CD14-positive monocyte (primary cell): ENCODE data around the gene FGGY. TPM values are rescaled to one million over a fixed set of nuclear protein-coding genes. Genes with fewer than 3 reads are reported as not detected.

Experiments used
- DNase-seq, 3 donors: peaks; one replicate each; pipeline ENCODE4 v3.0.0-alpha.2; 2011 to 2022
- H2AFZ ChIP-seq: 2 replicates; pipeline ENCODE4 v1.6.0; 2012; ENCODE audit warnings: mild to moderate bottlenecking, low read depth, low read length, inconsistent platforms; ENCODE audit not compliant: insufficient read depth, poor library complexity, severe bottlenecking
- H3K27ac ChIP-seq, 2 donors: 1 replicate in 1 of 2; 2 replicates in 1 of 2; pipeline ENCODE4 v1.5.1; 2012 to 2013; ENCODE audit warnings: low read length in 2 of 2, control low read depth in 1 of 2, inconsistent platforms in 1 of 2, low read depth in 1 of 2, mild to moderate bottlenecking in 1 of 2
- H3K27me3 ChIP-seq, 2 donors: one replicate each; pipeline versions ENCODE4 v1.6.0 to v1.6.1; 2011 to 2013; ENCODE audit warnings: low read length in 2 of 2; ENCODE audit not compliant: control insufficient read depth in 2 of 2, insufficient read depth in 2 of 2
- H3K36me3 ChIP-seq, 2 donors: replicated peaks in 1 of 2; 1 replicate in 1 of 2; 2 replicates in 1 of 2; pipeline versions ENCODE4 v1.5.1 to v1.6.1; 2012 to 2013; ENCODE audit warnings: low read length in 2 of 2, control low read depth in 1 of 2, inconsistent platforms in 1 of 2, mild to moderate bottlenecking in 1 of 2; ENCODE audit not compliant: insufficient read depth in 2 of 2, control insufficient read depth in 1 of 2
- H3K4me1 ChIP-seq, 2 donors: 1 replicate in 1 of 2; 2 replicates in 1 of 2; pipeline versions ENCODE4 v1.5.1 to v1.6.1; 2012 to 2013; ENCODE audit warnings: low read length in 2 of 2, control low read depth in 1 of 2, inconsistent platforms in 1 of 2, mild to moderate bottlenecking in 1 of 2, moderate library complexity in 1 of 2; ENCODE audit not compliant: insufficient read depth in 2 of 2, control insufficient read depth in 1 of 2
- H3K4me2 ChIP-seq: replicated peaks from 2 replicates; pipeline ENCODE3; 2012; ENCODE audit warnings: low read length, moderate library complexity, mild to moderate bottlenecking; ENCODE audit not compliant: poor library complexity, severe bottlenecking; ENCODE audit errors: extremely low read depth
- H3K4me3 ChIP-seq, 3 experiments: fragments of 200-600 bp in 1 of 3; sonication (generic) in 1 of 3; replicated peaks in 1 of 3; 1 replicate in 2 of 3; 2 replicates in 1 of 3; pipeline ENCODE4 v1.5.1; 2011 to 2013; ENCODE audit warnings: low read length in 3 of 3, mild to moderate bottlenecking in 3 of 3, control low read depth in 2 of 3, low read depth in 2 of 3, inconsistent platforms in 1 of 3, moderate library complexity in 1 of 3
- H3K79me2 ChIP-seq: 2 replicates; pipeline ENCODE4 v1.6.0; 2012; ENCODE audit warnings: mild to moderate bottlenecking, control low read depth, inconsistent platforms, low read length, moderate library complexity; ENCODE audit not compliant: insufficient read depth
- H3K9ac ChIP-seq: 2 replicates; pipeline ENCODE4 v1.6.0; 2017; ENCODE audit warnings: low read length, mild to moderate bottlenecking; ENCODE audit not compliant: insufficient read depth, poor library complexity, severe bottlenecking
- H3K9me3 ChIP-seq, 2 donors: replicated peaks in 1 of 2; 1 replicate in 1 of 2; 2 replicates in 1 of 2; pipeline versions ENCODE4 v1.5.1 to v1.6.1; 2012 to 2013; ENCODE audit warnings: low read length in 2 of 2, control low read depth in 1 of 2; ENCODE audit not compliant: control insufficient read depth in 1 of 2, insufficient read depth in 1 of 2
- H4K20me1 ChIP-seq: 2 replicates; pipeline ENCODE4 v1.6.0; 2012; ENCODE audit warnings: mild to moderate bottlenecking, low read length, control low read depth, moderate library complexity; ENCODE audit not compliant: insufficient read depth
- H3K27ac Mint-ChIP-seq, 7 donors: one replicate each; pipeline ENCODE4 v1.8.0; 2020; ENCODE audit warnings: mild to moderate bottlenecking in 7 of 7, mixed read lengths in 7 of 7, moderate library complexity in 6 of 7, inconsistent platforms in 2 of 7
- H3K27me3 Mint-ChIP-seq, 3 donors: one replicate each; pipeline ENCODE4 v1.8.0; 2021 to 2022; ENCODE audit warnings: low read depth in 3 of 3, mild to moderate bottlenecking in 3 of 3, mixed read lengths in 3 of 3, moderate library complexity in 3 of 3, inconsistent platforms in 1 of 3
- H3K36me3 Mint-ChIP-seq, 2 donors: one replicate each; pipeline ENCODE4 v1.8.0; 2020; ENCODE audit warnings: mixed read lengths in 2 of 2, inconsistent platforms in 1 of 2, mild to moderate bottlenecking in 1 of 2
- H3K4me1 Mint-ChIP-seq: one replicate; pipeline ENCODE4 v1.8.0; 2020; ENCODE audit warnings: mild to moderate bottlenecking, mixed read lengths
- H3K4me3 Mint-ChIP-seq, 2 donors: one replicate each; pipeline ENCODE4 v1.8.0; 2020; ENCODE audit warnings: mild to moderate bottlenecking in 2 of 2, mixed read lengths in 2 of 2, moderate library complexity in 1 of 2
- H3K9me3 Mint-ChIP-seq, 7 donors: one replicate each; pipeline ENCODE4 v1.8.0; 2020 to 2022; ENCODE audit warnings: mixed read lengths in 7 of 7, mild to moderate bottlenecking in 6 of 7, moderate library complexity in 6 of 7, inconsistent platforms in 2 of 7
- WGBS: methylation state at CpG from one replicate; pipeline ENCODE4 v1.1.5; 2013; ENCODE audit warnings: missing lambda C conversion rate; ENCODE audit not compliant: insufficient coverage; 5-methylcytosine and 5-hydroxymethylcytosine counted together
- intact Hi-C, 2 donors: fragments of 100-400 bp; cut with micrococcal nuclease; formaldehyde crosslinking; loops; one replicate each; pipeline versions ENCODE4 v1.15.0 to v1.15.1; 2023
- polyA plus RNA-seq, 3 donors: library from polyadenylated mRNA; depleted of rRNA in 1 of 3; unstranded in 2 of 3; stranded (reverse) in 1 of 3; fragments of 300-500 nt in 2 of 3; fragments of >200 nt in 1 of 3; fragmentation: Illumina TruSeq in 2 of 3; gene quantifications; 1 replicate in 2 of 3; 2 replicates in 1 of 3; pipeline ENCODE4 v1.2.3, GENCODE V29; 2012 to 2021
- TF ChIP-seq, protein P1 (sequence below): fragments of 200-600 bp; IDR thresholded peaks from one replicate; pipeline ENCODE4 v1.8.0; 2022; ENCODE audit warnings: antibody characterized with exemption, mild to moderate bottlenecking

FGGY gene
- polyA plus RNA-seq, 3 donors: 2.3 to 4.3 (median 2.9) TPM

DNA sequence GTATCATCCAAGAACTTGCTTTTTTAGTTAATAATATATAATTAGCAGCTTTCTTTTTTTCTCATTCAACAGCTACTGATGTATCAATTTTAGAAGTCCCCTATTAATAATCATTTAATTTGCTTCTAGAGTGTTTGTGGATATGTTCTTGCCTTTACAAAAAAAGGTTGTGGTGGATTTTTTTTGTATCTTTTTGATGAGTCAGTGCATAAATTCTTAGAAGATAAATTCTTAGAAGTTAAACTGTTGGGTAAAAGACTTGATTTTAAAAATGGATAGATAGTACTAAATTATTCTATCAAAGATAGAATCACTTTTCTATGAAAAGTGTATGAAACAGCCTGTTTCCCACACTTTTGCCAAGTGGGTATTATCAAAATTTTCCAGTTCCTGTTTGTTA is 11.9 kb downstream of the FGGY start:
- H3K36me3 ChIP-seq: no peaks in the 10 kb centered on the region
- intact Hi-C loops: no loop called here
- H3K79me2 ChIP-seq: no peaks in the 10 kb centered on the region
- TF ChIP-seq, protein P1, sequence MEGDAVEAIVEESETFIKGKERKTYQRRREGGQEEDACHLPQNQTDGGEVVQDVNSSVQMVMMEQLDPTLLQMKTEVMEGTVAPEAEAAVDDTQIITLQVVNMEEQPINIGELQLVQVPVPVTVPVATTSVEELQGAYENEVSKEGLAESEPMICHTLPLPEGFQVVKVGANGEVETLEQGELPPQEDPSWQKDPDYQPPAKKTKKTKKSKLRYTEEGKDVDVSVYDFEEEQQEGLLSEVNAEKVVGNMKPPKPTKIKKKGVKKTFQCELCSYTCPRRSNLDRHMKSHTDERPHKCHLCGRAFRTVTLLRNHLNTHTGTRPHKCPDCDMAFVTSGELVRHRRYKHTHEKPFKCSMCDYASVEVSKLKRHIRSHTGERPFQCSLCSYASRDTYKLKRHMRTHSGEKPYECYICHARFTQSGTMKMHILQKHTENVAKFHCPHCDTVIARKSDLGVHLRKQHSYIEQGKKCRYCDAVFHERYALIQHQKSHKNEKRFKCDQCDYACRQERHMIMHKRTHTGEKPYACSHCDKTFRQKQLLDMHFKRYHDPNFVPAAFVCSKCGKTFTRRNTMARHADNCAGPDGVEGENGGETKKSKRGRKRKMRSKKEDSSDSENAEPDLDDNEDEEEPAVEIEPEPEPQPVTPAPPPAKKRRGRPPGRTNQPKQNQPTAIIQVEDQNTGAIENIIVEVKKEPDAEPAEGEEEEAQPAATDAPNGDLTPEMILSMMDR: no peak
- no peak overlapping the region for H2AFZ ChIP-seq
- DNase-seq: no peak
- H3K36me3 Mint-ChIP-seq: peaks cover 8 to 12% of the 10 kb centered on the region in 2 donors
- H3K4me3 Mint-ChIP-seq: no peak overlapping the region
- no peaks in the 10 kb centered on the region for H3K27me3 Mint-ChIP-seq
- H3K4me3 ChIP-seq: no peak overlapping the region
- H3K4me2 ChIP-seq: no peak overlapping the region
- H3K4me1 ChIP-seq: no peaks in the 10 kb centered on the region
- H3K27ac ChIP-seq: no peak overlapping the region
- peaks cover 3 to 19% of the 10 kb centered on the region in 2 donors for H3K9me3 ChIP-seq
- no peak overlapping the region for H3K27ac Mint-ChIP-seq
- no peak overlapping the region for H3K9ac ChIP-seq
- H3K9me3 Mint-ChIP-seq: peaks cover 15 to 26% (median 18%) of the 10 kb centered on the region in 7 donors
- no peaks in the 10 kb centered on the region for H3K27me3 ChIP-seq
- no peaks in the 10 kb centered on the region for H3K4me1 Mint-ChIP-seq
- no peaks in the 10 kb centered on the region for H4K20me1 ChIP-seq

DNA sequence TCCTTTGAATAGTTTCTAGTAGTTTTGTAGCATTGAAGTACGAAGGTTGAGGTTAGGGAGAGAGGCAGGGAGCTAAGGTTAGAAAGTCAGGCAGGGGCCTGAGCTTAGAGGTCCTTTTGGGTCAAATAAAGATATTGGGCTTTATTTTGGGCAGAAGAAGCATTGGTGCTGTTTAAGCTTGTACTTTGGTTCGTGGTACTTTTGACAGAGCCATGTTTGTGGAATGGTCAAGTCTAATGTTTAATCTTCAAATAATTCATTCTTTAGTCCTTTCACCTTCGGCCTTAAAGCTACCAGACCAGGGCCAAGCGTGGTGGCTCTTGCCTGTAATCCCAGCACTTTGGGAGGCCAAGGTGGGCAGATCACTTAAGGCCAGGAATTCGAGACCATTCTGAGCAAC is 12.5 kb downstream of the FGGY start:
- 100% methylated on average over 2 of the region's 5 CpGs for WGBS
- intact Hi-C loops: no loop called here
- H3K27me3 Mint-ChIP-seq: no peaks in the 10 kb centered on the region
- no peaks in the 10 kb centered on the region for H3K4me1 Mint-ChIP-seq
- TF ChIP-seq, protein P1: no peak
- no peak for DNase-seq
- H3K4me2 ChIP-seq: no peak overlapping the region
- no peak overlapping the region for H2AFZ ChIP-seq
- peaks cover 8 to 9% of the 10 kb centered on the region in 2 donors for H3K36me3 Mint-ChIP-seq
- no peaks in the 10 kb centered on the region for H3K4me1 ChIP-seq
- H3K9ac ChIP-seq: no peak overlapping the region
- H3K9me3 Mint-ChIP-seq: peaks cover 15 to 21% (median 17%) of the 10 kb centered on the region in 7 donors
- peaks cover 3 to 18% of the 10 kb centered on the region in 2 donors for H3K9me3 ChIP-seq
- H3K4me3 Mint-ChIP-seq: no peak overlapping the region
- no peaks in the 10 kb centered on the region for H3K27me3 ChIP-seq
- no peak overlapping the region for H3K27ac Mint-ChIP-seq
- H3K79me2 ChIP-seq: no peaks in the 10 kb centered on the region
- no peak overlapping the region for H3K27ac ChIP-seq
- H3K4me3 ChIP-seq: no peak overlapping the region
- no peaks in the 10 kb centered on the region for H4K20me1 ChIP-seq
- H3K36me3 ChIP-seq: no peaks in the 10 kb centered on the region
